ENCODE data around the gene TGFBR3.

TGFBR3 gene

GRCh38 chr1:91635763-91636162 lies 250.2 kb downstream of the TGFBR3 start:
- DNase-seq (ENCODE audit: low spot score) = no peak

- no peak for DNase-seq (ENCODE audit: low spot score)
Measured at GRCh38 chr1:91633438-91633837, 252.5 kb downstream of the TGFBR3 start.

- no peak for DNase-seq (ENCODE audit: low spot score)
Measured at GRCh38 chr1:91631718-91632330, 254.1 kb downstream of the TGFBR3 start.

GRCh38 chr1:91630803-91631202 lies 255.1 kb downstream of the TGFBR3 start:
- no peak for DNase-seq (ENCODE audit: low spot score)
